ENCODE measurements around the gene RBSN.

Gene RBSN

DNA sequence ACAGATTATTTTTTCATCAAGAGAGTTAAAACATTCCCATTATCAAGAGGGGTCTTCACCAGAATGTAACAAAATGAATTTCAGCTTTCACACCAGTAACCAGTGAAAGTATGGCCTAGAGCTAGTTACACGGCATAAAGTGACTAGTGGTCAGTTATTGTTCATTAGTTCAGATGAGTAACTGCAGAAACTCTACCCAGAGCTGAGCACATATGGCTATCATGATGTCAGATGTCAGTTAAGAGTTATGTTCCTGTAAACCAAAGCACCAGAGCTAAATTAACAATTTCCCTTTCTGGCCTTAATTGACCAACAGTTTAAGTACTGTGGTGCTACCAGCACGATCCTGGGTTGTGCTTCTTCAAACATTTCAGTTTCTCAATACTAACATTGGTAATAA, 27.2 kb downstream of the RBSN start:
- no peak for ATAC-seq
- TF ChIP-seq ZNF70 (CRISPR knock-in tag; IDR thresholded peaks at IDR 0.05), result no peak
- TF ChIP-seq ARNTL (CRISPR knock-in tag; IDR thresholded peaks at IDR 0.05; ENCODE audit: borderline replicate concordance, low read depth), result no peak
- no peak for TF ChIP-seq ZFP3 (CRISPR knock-in tag; IDR thresholded peaks at IDR 0.05)
- TF ChIP-seq, protein P1, sequence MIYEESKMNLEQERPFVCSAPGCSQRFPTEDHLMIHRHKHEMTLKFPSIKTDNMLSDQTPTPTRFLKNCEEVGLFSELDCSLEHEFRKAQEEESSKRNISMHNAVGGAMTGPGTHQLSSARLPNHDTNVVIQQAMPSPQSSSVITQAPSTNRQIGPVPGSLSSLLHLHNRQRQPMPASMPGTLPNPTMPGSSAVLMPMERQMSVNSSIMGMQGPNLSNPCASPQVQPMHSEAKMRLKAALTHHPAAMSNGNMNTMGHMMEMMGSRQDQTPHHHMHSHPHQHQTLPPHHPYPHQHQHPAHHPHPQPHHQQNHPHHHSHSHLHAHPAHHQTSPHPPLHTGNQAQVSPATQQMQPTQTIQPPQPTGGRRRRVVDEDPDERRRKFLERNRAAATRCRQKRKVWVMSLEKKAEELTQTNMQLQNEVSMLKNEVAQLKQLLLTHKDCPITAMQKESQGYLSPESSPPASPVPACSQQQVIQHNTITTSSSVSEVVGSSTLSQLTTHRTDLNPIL (CRISPR knock-in tag; IDR thresholded peaks at IDR 0.05; ENCODE audit: low read depth), result no peak
- no peak for TF ChIP-seq ZFP30 (CRISPR knock-in tag; IDR thresholded peaks at IDR 0.05)
- TF ChIP-seq, protein P2, sequence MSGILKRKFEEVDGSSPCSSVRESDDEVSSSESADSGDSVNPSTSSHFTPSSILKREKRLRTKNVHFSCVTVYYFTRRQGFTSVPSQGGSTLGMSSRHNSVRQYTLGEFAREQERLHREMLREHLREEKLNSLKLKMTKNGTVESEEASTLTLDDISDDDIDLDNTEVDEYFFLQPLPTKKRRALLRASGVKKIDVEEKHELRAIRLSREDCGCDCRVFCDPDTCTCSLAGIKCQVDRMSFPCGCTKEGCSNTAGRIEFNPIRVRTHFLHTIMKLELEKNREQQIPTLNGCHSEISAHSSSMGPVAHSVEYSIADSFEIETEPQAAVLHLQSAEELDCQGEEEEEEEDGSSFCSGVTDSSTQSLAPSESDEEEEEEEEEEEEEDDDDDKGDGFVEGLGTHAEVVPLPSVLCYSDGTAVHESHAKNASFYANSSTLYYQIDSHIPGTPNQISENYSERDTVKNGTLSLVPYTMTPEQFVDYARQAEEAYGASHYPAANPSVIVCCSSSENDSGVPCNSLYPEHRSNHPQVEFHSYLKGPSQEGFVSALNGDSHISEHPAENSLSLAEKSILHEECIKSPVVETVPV (CRISPR knock-in tag; IDR thresholded peaks at IDR 0.05), result no peak
- no peak for TF ChIP-seq ZNF8 (CRISPR knock-in tag; IDR thresholded peaks at IDR 0.05)
- no peak for TF ChIP-seq ZNF565 (CRISPR knock-in tag; conservative IDR thresholded peaks at IDR 0.05; ENCODE audit: low read depth)
- no peak for TF ChIP-seq PPARA (CRISPR knock-in tag; IDR thresholded peaks at IDR 0.05; ENCODE audit: borderline replicate concordance)
- no peak for TF ChIP-seq ZC3H10 (CRISPR knock-in tag; IDR thresholded peaks at IDR 0.05)
- TF ChIP-seq OSR1 (CRISPR knock-in tag; IDR thresholded peaks at IDR 0.05), result no peak
- no peak for TF ChIP-seq BACH2 (CRISPR knock-in tag; IDR thresholded peaks at IDR 0.05; ENCODE audit: borderline replicate concordance)

DNA sequence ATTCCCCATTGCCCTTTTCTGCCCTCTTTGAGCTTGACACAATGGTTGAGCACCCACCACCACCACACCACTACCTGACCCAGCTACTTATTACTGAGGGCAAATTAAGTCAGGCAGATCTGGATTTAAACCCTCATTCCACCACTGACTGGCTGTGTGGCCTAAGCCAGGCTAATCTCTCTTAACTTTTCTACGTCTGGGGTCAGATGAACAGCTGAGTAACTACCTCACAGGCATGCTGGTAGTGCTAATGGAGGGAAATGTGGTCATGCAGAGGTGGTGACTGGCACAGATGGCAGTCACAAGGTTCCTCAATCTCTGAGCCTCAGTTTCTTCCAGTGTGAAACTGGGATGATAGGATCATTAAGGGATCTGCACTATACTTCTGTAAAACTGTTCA, 29.5 kb downstream of the RBSN start:
- ATAC-seq, result no peak
- TF ChIP-seq, protein P3, sequence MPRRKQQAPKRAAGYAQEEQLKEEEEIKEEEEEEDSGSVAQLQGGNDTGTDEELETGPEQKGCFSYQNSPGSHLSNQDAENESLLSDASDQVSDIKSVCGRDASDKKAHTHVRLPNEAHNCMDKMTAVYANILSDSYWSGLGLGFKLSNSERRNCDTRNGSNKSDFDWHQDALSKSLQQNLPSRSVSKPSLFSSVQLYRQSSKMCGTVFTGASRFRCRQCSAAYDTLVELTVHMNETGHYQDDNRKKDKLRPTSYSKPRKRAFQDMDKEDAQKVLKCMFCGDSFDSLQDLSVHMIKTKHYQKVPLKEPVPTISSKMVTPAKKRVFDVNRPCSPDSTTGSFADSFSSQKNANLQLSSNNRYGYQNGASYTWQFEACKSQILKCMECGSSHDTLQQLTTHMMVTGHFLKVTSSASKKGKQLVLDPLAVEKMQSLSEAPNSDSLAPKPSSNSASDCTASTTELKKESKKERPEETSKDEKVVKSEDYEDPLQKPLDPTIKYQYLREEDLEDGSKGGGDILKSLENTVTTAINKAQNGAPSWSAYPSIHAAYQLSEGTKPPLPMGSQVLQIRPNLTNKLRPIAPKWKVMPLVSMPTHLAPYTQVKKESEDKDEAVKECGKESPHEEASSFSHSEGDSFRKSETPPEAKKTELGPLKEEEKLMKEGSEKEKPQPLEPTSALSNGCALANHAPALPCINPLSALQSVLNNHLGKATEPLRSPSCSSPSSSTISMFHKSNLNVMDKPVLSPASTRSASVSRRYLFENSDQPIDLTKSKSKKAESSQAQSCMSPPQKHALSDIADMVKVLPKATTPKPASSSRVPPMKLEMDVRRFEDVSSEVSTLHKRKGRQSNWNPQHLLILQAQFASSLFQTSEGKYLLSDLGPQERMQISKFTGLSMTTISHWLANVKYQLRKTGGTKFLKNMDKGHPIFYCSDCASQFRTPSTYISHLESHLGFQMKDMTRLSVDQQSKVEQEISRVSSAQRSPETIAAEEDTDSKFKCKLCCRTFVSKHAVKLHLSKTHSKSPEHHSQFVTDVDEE (CRISPR knock-in tag; IDR thresholded peaks at IDR 0.05), result no peak
- TF ChIP-seq CSDC2 (CRISPR knock-in tag; IDR thresholded peaks at IDR 0.05) (no peak), ESRRG (CRISPR knock-in tag; IDR thresholded peaks at IDR 0.05) (no peak), ARNTL (CRISPR knock-in tag; IDR thresholded peaks at IDR 0.05; ENCODE audit: borderline replicate concordance, low read depth) (no peak), ISL1 (CRISPR knock-in tag; IDR thresholded peaks at IDR 0.05) (no peak), GLIS3 (CRISPR knock-in tag; IDR thresholded peaks at IDR 0.05) (no peak), OSR1 (CRISPR knock-in tag; IDR thresholded peaks at IDR 0.05) (no peak), RARB (CRISPR knock-in tag; IDR thresholded peaks at IDR 0.05) (no peak), ZC3H10 (CRISPR knock-in tag; IDR thresholded peaks at IDR 0.05) (no peak), TCF4 (CRISPR knock-in tag; IDR thresholded peaks at IDR 0.05; ENCODE audit: borderline replicate concordance) (no peak), SNAI2 (CRISPR knock-in tag; IDR thresholded peaks at IDR 0.05) (no peak), ZFP30 (CRISPR knock-in tag; IDR thresholded peaks at IDR 0.05) (no peak), TOX (CRISPR knock-in tag; IDR thresholded peaks at IDR 0.05; ENCODE audit: borderline replicate concordance) (no peak), BACH2 (CRISPR knock-in tag; IDR thresholded peaks at IDR 0.05; ENCODE audit: borderline replicate concordance) (no peak), ZNF8 (CRISPR knock-in tag; IDR thresholded peaks at IDR 0.05) (no peak), ZNF70 (CRISPR knock-in tag; IDR thresholded peaks at IDR 0.05) (no peak)
- TF ChIP-seq, protein P4, sequence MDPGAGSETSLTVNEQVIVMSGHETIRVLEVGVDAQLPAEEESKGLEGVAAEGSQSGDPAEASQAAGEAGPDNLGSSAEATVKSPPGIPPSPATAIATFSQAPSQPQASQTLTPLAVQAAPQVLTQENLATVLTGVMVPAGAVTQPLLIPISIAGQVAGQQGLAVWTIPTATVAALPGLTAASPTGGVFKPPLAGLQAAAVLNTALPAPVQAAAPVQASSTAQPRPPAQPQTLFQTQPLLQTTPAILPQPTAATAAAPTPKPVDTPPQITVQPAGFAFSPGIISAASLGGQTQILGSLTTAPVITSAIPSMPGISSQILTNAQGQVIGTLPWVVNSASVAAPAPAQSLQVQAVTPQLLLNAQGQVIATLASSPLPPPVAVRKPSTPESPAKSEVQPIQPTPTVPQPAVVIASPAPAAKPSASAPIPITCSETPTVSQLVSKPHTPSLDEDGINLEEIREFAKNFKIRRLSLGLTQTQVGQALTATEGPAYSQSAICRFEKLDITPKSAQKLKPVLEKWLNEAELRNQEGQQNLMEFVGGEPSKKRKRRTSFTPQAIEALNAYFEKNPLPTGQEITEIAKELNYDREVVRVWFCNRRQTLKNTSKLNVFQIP (CRISPR knock-in tag; IDR thresholded peaks at IDR 0.05; ENCODE audit: borderline replicate concordance, low read depth), result no peak
- TF ChIP-seq, protein P5, sequence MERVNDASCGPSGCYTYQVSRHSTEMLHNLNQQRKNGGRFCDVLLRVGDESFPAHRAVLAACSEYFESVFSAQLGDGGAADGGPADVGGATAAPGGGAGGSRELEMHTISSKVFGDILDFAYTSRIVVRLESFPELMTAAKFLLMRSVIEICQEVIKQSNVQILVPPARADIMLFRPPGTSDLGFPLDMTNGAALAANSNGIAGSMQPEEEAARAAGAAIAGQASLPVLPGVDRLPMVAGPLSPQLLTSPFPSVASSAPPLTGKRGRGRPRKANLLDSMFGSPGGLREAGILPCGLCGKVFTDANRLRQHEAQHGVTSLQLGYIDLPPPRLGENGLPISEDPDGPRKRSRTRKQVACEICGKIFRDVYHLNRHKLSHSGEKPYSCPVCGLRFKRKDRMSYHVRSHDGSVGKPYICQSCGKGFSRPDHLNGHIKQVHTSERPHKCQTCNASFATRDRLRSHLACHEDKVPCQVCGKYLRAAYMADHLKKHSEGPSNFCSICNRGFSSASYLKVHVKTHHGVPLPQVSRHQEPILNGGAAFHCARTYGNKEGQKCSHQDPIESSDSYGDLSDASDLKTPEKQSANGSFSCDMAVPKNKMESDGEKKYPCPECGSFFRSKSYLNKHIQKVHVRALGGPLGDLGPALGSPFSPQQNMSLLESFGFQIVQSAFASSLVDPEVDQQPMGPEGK (CRISPR knock-in tag; IDR thresholded peaks at IDR 0.05; ENCODE audit: borderline replicate concordance), result no peak
- TF ChIP-seq, protein P1 (CRISPR knock-in tag; IDR thresholded peaks at IDR 0.05; ENCODE audit: low read depth), result no peak
